HCT116 (cell line): Measurements from ENCODE around the gene HCLS1. TPM values are rescaled to one million over a fixed set of nuclear protein-coding genes. Genes with fewer than 3 reads are reported as not detected.

Experiments
- ATAC-seq: fragments of 200-7000 bp; cut with Tn5 transposase; 2 replicates; pipeline ENCODE4 v1.9.1; 2020; ENCODE audit warnings: mild to moderate bottlenecking, moderate library complexity
- BruUV-seq: library from RNA; stranded (reverse); fragments of 400-500 nt; replicated peaks from 2 replicates; lab custom pipeline; 2021; lab: Mats Ljungman, UMichigan
- CTCF ChIA-PET: fragments of 300-600 bp; sonication (Branson Sonifier 250); formaldehyde crosslinking; loops from one replicate; lab custom pipeline; 2021; ENCODE audit warnings: antibody characterized with exemption; lab: Charles Lee
- POLR2A ChIA-PET: fragments of 300-600, 350-600 bp; sonication (Branson Sonifier 250); formaldehyde crosslinking; loops from one replicate; lab custom pipeline; 2021; ENCODE audit warnings: antibody characterized with exemption; lab: Charles Lee
- RAD21 ChIA-PET, 2 experiments: fragments of 300-600 bp; sonication (Branson Sonifier 250); formaldehyde crosslinking; loops; one replicate each; lab custom pipeline; 2023; ENCODE audit warnings: low total read pairs in 2 of 2; ENCODE audit not compliant: uncharacterized antibody in 2 of 2, unreplicated experiment in 2 of 2, low non-redundant PET in 1 of 2; lab: Charles Lee
- DNase-seq: peaks from one replicate; pipeline ENCODE4 v3.0.0-alpha.2; 2010; ENCODE audit warnings: low read depth, low spot score
- H2AFZ ChIP-seq: fragments of 200-600 bp; shearing (Covaris generic), sonication (generic); 2 replicates; pipeline ENCODE4 v1.6.1; 2017; ENCODE audit warnings: low read depth, mixed run types, mixed read lengths, antibody characterized with exemption, low read length; ENCODE audit not compliant: poor library complexity, severe bottlenecking
- H3K27ac ChIP-seq: 2 replicates; pipeline ENCODE4 v1.5.1; 2012; ENCODE audit warnings: low read depth, low read length
- H3K27me3 ChIP-seq: fragments of 200-600 bp; sonication (generic); 2 replicates; pipeline ENCODE4 v1.6.1; 2016; ENCODE audit warnings: mixed run types, low read length, mixed read lengths; ENCODE audit not compliant: insufficient read depth
- H3K36me3 ChIP-seq, 2 experiments: fragments of 200-500 bp in 1 of 2; fragments of 200-600 bp in 1 of 2; sonication (Bioruptor generic) in 1 of 2; sonication (generic) in 1 of 2; 2 replicates each; pipeline versions ENCODE4 v1.5.1 to v1.6.1; 2014 to 2016; ENCODE audit warnings: low read length in 2 of 2, inconsistent platforms in 1 of 2, mixed read lengths in 1 of 2, mixed run types in 1 of 2; ENCODE audit not compliant: insufficient read depth in 2 of 2, control insufficient read depth in 1 of 2
- H3K4me1 ChIP-seq, 2 experiments: fragments of 200-600 bp in 1 of 2; sonication (generic) in 1 of 2; 2 replicates each; pipeline versions ENCODE4 v1.5.1 to v1.6.1; 2012 to 2017; ENCODE audit warnings: low read length in 2 of 2, inconsistent platforms in 1 of 2, mild to moderate bottlenecking in 1 of 2, mixed read lengths in 1 of 2, mixed run types in 1 of 2, moderate library complexity in 1 of 2; ENCODE audit not compliant: insufficient read depth in 2 of 2, control insufficient read depth in 1 of 2
- H3K4me2 ChIP-seq: fragments of 200-600 bp; sonication (generic); 2 replicates; pipeline ENCODE4 v1.6.1; 2017; ENCODE audit warnings: mixed run types, low read length, mixed read lengths
- H3K4me3 ChIP-seq, 2 experiments: fragments of 200-600 bp in 1 of 2; sonication (generic) in 1 of 2; replicated peaks in 1 of 2; 2 replicates each; pipeline ENCODE4 v1.5.1; 2011 to 2016; ENCODE audit warnings: low read length in 2 of 2, control low read depth in 1 of 2, low read depth in 1 of 2, mild to moderate bottlenecking in 1 of 2, mixed read lengths in 1 of 2, mixed run types in 1 of 2
- H3K79me2 ChIP-seq: fragments of 200-600 bp; sonication (generic); 2 replicates; pipeline ENCODE4 v1.6.1; 2017; ENCODE audit warnings: mild to moderate bottlenecking, mixed run types, low read length, moderate library complexity, mixed read lengths; ENCODE audit not compliant: insufficient read depth
- H3K9ac ChIP-seq: fragments of 200-600 bp; sonication (generic); 2 replicates; pipeline ENCODE4 v1.6.1; 2016; ENCODE audit warnings: low read length, mixed read lengths
- H3K9me2 ChIP-seq: fragments of 200-600 bp; sonication (generic), shearing (Covaris generic); 2 replicates; pipeline ENCODE4 v1.6.1; 2017; ENCODE audit warnings: mixed run types, mild to moderate bottlenecking, moderate library complexity; ENCODE audit not compliant: insufficient read depth
- H3K9me3 ChIP-seq, 2 experiments: fragments of 200-500 bp in 1 of 2; fragments of 200-600 bp in 1 of 2; sonication (Bioruptor generic) in 1 of 2; sonication (generic) in 1 of 2; 2 replicates each; pipeline ENCODE4 v1.6.1; 2014 to 2017; ENCODE audit warnings: low read length in 2 of 2, mixed read lengths in 2 of 2, inconsistent platforms in 1 of 2, low read depth in 1 of 2, mild to moderate bottlenecking in 1 of 2, mixed run types in 1 of 2, moderate library complexity in 1 of 2; ENCODE audit not compliant: control insufficient read depth in 1 of 2, insufficient read depth in 1 of 2
- H4K20me1 ChIP-seq: fragments of 200-600 bp; sonication (generic), shearing (Covaris generic); 2 replicates; pipeline ENCODE4 v1.6.1; 2017; ENCODE audit warnings: mixed run types, mild to moderate bottlenecking, moderate library complexity; ENCODE audit not compliant: insufficient read depth
- ATF3 ChIP-seq: IDR thresholded peaks from 2 replicates; pipeline ENCODE4 v1.6.1; 2012
- CBX3 ChIP-seq: IDR thresholded peaks from 2 replicates; pipeline ENCODE4 v1.6.1; 2012; ENCODE audit warnings: low read depth
- CEBPB ChIP-seq: IDR thresholded peaks from 2 replicates; pipeline ENCODE4 v1.6.1; 2012; ENCODE audit warnings: low read depth
- CTCF ChIP-seq, 3 experiments: fragments of 200-600 bp in 1 of 3; sonication (generic) in 1 of 3; IDR thresholded peaks in 2 of 3; conservative IDR thresholded peaks in 1 of 3; 2 replicates each; pipeline ENCODE4 v1.5.1; 2012 to 2017; ENCODE audit warnings: low read depth in 2 of 3, low read length in 2 of 3, antibody characterized with exemption in 1 of 3, borderline replicate concordance in 1 of 3, control low read depth in 1 of 3, mild to moderate bottlenecking in 1 of 3, mixed read lengths in 1 of 3, mixed run types in 1 of 3, moderate library complexity in 1 of 3; ENCODE audit not compliant: insufficient read depth in 1 of 3
- EGR1 ChIP-seq: IDR thresholded peaks from 2 replicates; pipeline ENCODE4 v1.6.1; 2012; ENCODE audit warnings: low read depth
- ELF1 ChIP-seq: IDR thresholded peaks from 2 replicates; pipeline ENCODE4 v1.6.1; 2012; ENCODE audit warnings: low read depth, borderline replicate concordance
- EZH2 ChIP-seq: fragments of 200-600 bp; sonication (generic); IDR thresholded peaks from 2 replicates; pipeline ENCODE4 v1.6.1; 2017; ENCODE audit warnings: antibody characterized with exemption, mixed run types
- EZH2phosphoT487 ChIP-seq: fragments of 200-600 bp; IDR thresholded peaks from 2 replicates; pipeline ENCODE4 v1.6.1; 2018; ENCODE audit warnings: antibody characterized with exemption, borderline replicate concordance
- FOSL1 ChIP-seq: IDR thresholded peaks from 2 replicates; pipeline ENCODE4 v1.6.1; 2012; ENCODE audit warnings: low read depth
- JUND ChIP-seq: IDR thresholded peaks from 2 replicates; pipeline ENCODE4 v1.6.1; 2012
- MAX ChIP-seq: IDR thresholded peaks from 2 replicates; pipeline ENCODE4 v1.6.1; 2012
- POLR2A ChIP-seq: IDR thresholded peaks from 2 replicates; pipeline ENCODE4 v1.7.0; 2011; ENCODE audit warnings: borderline replicate concordance; ENCODE audit not compliant: insufficient read depth, insufficient read length; ENCODE audit errors: extremely low read depth
- POLR2AphosphoS5 ChIP-seq: IDR thresholded peaks from 2 replicates; pipeline ENCODE4 v1.6.1; 2011; ENCODE audit warnings: mild to moderate bottlenecking, low read depth, low read length, moderate library complexity
- RAD21 ChIP-seq: IDR thresholded peaks from 2 replicates; pipeline ENCODE4 v1.6.1; 2012; ENCODE audit warnings: low read depth, mild to moderate bottlenecking
- REST ChIP-seq: IDR thresholded peaks from 2 replicates; pipeline ENCODE4 v1.6.1; 2012; ENCODE audit warnings: low read depth
- SP1 ChIP-seq: IDR thresholded peaks from 2 replicates; pipeline ENCODE4 v1.6.1; 2012; ENCODE audit warnings: low read depth
- TCF7L2 ChIP-seq: IDR thresholded peaks from 2 replicates; pipeline ENCODE4 v1.7.0; 2011; ENCODE audit warnings: borderline replicate concordance, inconsistent platforms; ENCODE audit not compliant: insufficient read depth, insufficient read length; ENCODE audit errors: extremely low read depth
- YY1 ChIP-seq: IDR thresholded peaks from 2 replicates; pipeline ENCODE4 v1.6.1; 2011; ENCODE audit warnings: low read length, low read depth, moderate library complexity, mild to moderate bottlenecking; ENCODE audit not compliant: insufficient replicate concordance; ENCODE audit errors: extremely low read depth
- ZBTB33 ChIP-seq: IDR thresholded peaks from 2 replicates; pipeline ENCODE4 v1.6.1; 2011; ENCODE audit warnings: mild to moderate bottlenecking, low read length, moderate library complexity; ENCODE audit not compliant: insufficient replicate concordance; ENCODE audit errors: extremely low read depth
- ZFX ChIP-seq: fragments of 450-650 bp; IDR thresholded peaks from 2 replicates; pipeline ENCODE4 v1.6.1; 2017
- intact Hi-C: fragments of 100-400 bp; cut with micrococcal nuclease; formaldehyde crosslinking; loops from 2 replicates; pipeline ENCODE4 v1.10.0; 2022
- total RNA-seq: library from RNA; stranded (reverse); gene quantifications from one replicate; pipeline ENCODE4 v1.2.1, GENCODE V29; 2021; ENCODE audit not compliant: unreplicated experiment

The HCLS1 gene
- total RNA-seq, 1 experiment from 2014 or later = 1.6 TPM

GRCh38 chr3:121629601-121630000 lies 31.1 kb downstream of the HCLS1 start:
- intact Hi-C loops = no loop called here
- ChIA-PET CTCF (no interaction called here), RAD21 (interaction anchor here in 1 of 2 experiments (0.6 kb wide), 1 partner anchor 202 kb away, joined by 3 read pairs; no protein-coding TSS in a partner anchor), POLR2A (no interaction called here)
- H3K9me2 ChIP-seq = no peaks in the 10 kb centered on the region
- no peaks in the 10 kb centered on the region for H3K4me1 ChIP-seq
- H3K9me3 ChIP-seq = no peaks in the 10 kb centered on the region
- H2AFZ ChIP-seq = no peak overlapping the region
- ATAC-seq (no peak), DNase-seq (no peak)
- no peak overlapping the region for H3K4me3 ChIP-seq
- H3K4me2 ChIP-seq = no peak overlapping the region
- H3K36me3 ChIP-seq = no peaks in the 10 kb centered on the region
- BruUV-seq = no TSS peak
- no peaks in the 10 kb centered on the region for H4K20me1 ChIP-seq
- H3K9ac ChIP-seq = no peak overlapping the region
- no peak overlapping the region for H3K27ac ChIP-seq
- H3K79me2 ChIP-seq = no peaks in the 10 kb centered on the region
- TF ChIP-seq RAD21 (no peak), SP1 (no peak), FOSL1 (no peak), EZH2phosphoT487 (no peak), POLR2AphosphoS5 (no peak), YY1 (no peak), CBX3 (no peak), ZBTB33 (no peak), ZFX (no peak), MAX (no peak), ELF1 (no peak), EZH2 (no peak), JUND (no peak), TCF7L2 (no peak), CEBPB (no peak), ATF3 (no peak), REST (no peak), POLR2A (no peak), EGR1 (no peak), CTCF (IDR thresholded peaks at IDR 0.05 in 2 of 3, conservative IDR thresholded peaks at IDR 0.05 in 1 of 3; ENCODE audit: borderline replicate concordance in 1 of 3, insufficient read depth in 1 of 3, low read depth in 2 of 3, low read length in 2 of 3) (no peak)
- H3K27me3 ChIP-seq = no peaks in the 10 kb centered on the region; the same call in 1 of the 2 replicates
